ENCODE measurements around the gene HBS1L. TPM values are rescaled to one million over a fixed set of nuclear protein-coding genes. Genes with fewer than 3 reads are reported as not detected.

Gene HBS1L
- total RNA-seq, 1 donor from 2014 or later: 93.4 TPM

DNA sequence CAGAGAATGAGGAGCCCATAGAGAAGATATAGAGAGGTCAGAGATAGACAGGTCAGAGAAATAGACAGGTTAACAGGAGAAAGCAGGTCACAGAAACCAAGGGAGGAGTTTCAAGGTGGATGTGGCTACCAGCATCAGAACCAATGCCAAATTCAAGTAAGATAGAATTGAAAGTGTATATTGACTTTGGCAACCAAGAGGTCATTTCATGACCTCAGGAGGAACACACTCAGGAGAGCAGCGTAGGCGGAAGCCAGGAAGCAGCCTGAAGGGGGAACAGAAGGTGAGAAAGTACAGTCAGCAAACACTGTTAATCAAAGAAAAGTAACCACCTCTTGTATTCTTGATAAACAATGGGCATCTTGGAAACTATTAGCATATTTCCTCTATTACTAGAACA lies 70.8 kb downstream of the HBS1L start:
- Mint-ChIP-seq H3K4me1 (ENCODE audit: low read depth, unreplicated experiment) (no peaks in the 10 kb centered on the region), H3K27me3 (ENCODE audit: unreplicated experiment) (no peaks in the 10 kb centered on the region), H3K9me3 (ENCODE audit: unreplicated experiment) (no peaks in the 10 kb centered on the region), H3K4me3 (ENCODE audit: unreplicated experiment) (no peak overlapping the region), H3K36me3 (ENCODE audit: unreplicated experiment) (no peaks in the 10 kb centered on the region), H3K27ac (ENCODE audit: unreplicated experiment) (no peak overlapping the region)
- TF ChIP-seq, protein P1, sequence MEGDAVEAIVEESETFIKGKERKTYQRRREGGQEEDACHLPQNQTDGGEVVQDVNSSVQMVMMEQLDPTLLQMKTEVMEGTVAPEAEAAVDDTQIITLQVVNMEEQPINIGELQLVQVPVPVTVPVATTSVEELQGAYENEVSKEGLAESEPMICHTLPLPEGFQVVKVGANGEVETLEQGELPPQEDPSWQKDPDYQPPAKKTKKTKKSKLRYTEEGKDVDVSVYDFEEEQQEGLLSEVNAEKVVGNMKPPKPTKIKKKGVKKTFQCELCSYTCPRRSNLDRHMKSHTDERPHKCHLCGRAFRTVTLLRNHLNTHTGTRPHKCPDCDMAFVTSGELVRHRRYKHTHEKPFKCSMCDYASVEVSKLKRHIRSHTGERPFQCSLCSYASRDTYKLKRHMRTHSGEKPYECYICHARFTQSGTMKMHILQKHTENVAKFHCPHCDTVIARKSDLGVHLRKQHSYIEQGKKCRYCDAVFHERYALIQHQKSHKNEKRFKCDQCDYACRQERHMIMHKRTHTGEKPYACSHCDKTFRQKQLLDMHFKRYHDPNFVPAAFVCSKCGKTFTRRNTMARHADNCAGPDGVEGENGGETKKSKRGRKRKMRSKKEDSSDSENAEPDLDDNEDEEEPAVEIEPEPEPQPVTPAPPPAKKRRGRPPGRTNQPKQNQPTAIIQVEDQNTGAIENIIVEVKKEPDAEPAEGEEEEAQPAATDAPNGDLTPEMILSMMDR (IDR thresholded peaks at IDR 0.05; ENCODE audit: partially characterized antibody, unreplicated experiment): no peak
- no peak for DNase-seq

DNA sequence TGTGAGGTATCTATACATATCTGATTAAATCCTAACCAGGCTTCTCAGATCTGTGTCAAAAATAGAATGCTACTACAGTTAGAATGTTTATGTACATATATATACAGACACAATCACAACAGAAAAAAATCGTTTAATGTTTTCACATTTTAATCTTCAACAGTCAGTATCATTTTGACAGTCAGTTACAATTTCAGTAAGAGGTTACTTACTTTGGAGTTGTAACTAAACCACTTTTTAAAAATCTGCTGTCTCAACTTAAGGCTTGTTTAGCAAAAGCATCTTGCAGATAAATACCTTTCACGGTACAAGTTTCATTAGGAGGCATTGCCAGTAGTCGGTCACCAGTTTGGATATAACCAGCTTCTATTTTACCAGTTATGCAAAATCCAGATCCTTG lies 72.5 kb downstream of the HBS1L start:
- TF ChIP-seq, protein P1 (IDR thresholded peaks at IDR 0.05; ENCODE audit: partially characterized antibody, unreplicated experiment): no peak
- H3K27me3 Mint-ChIP-seq (ENCODE audit: unreplicated experiment): no peaks in the 10 kb centered on the region
- H3K4me3 Mint-ChIP-seq (ENCODE audit: unreplicated experiment): no peak overlapping the region

DNA sequence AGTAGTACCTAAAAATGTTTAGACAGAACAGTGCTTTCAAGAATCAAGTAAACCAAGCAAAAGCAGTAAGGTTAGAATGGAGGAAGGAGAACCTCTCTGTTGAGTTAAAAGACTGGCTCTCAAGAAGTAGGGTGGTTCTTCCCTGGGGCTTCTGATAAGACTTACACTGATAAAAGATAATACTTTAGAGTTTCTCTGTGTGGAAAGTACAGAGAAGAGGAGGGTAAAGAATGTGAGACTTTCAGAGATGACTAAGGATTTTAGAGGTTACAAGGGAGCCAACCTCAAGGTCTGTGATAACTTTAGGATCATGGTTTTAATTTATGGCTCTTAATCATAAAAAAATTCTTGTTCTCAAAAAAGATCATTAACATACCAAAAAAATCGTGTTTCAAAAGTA lies 73.8 kb downstream of the HBS1L start:
- TF ChIP-seq, protein P1 (IDR thresholded peaks at IDR 0.05; ENCODE audit: partially characterized antibody, unreplicated experiment): no peak
- Mint-ChIP-seq H3K27ac (ENCODE audit: unreplicated experiment) (no peak overlapping the region), H3K9me3 (ENCODE audit: unreplicated experiment) (no peaks in the 10 kb centered on the region), H3K4me1 (ENCODE audit: low read depth, unreplicated experiment) (no peaks in the 10 kb centered on the region), H3K36me3 (ENCODE audit: unreplicated experiment) (no peaks in the 10 kb centered on the region), H3K4me3 (ENCODE audit: unreplicated experiment) (no peak overlapping the region), H3K27me3 (ENCODE audit: unreplicated experiment) (no peaks in the 10 kb centered on the region)
- no peak for DNase-seq

More for the DNA sequence above, 72.5 kb downstream of the HBS1L start:
- Mint-ChIP-seq H3K4me1 (ENCODE audit: low read depth, unreplicated experiment) (no peaks in the 10 kb centered on the region), H3K27ac (ENCODE audit: unreplicated experiment) (no peak overlapping the region), H3K9me3 (ENCODE audit: unreplicated experiment) (no peaks in the 10 kb centered on the region), H3K36me3 (ENCODE audit: unreplicated experiment) (no peaks in the 10 kb centered on the region)
- DNase-seq: no peak

DNA sequence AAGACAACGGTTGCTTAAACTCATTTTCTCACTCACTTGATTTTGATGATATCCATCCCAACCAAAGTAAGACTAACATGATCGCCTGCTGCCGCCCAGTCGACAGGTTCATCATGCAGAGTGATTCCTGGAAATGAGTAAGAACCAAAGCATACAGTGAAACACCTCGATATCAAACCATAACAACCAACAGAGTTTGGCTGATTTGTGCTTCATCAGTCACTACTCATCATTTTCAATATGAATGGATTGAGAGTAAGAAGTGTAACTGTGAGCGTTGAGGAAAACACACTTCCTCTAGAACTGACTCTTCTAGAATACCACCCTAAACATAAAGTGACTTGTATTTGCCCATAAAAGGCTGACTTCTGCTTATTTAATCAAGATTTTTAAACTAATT lies 75.5 kb downstream of the HBS1L start:
- no peak overlapping the region for H3K4me3 Mint-ChIP-seq (ENCODE audit: unreplicated experiment)
- no peak for DNase-seq
- TF ChIP-seq, protein P1 (IDR thresholded peaks at IDR 0.05; ENCODE audit: partially characterized antibody, unreplicated experiment): no peak
- no peaks in the 10 kb centered on the region for H3K4me1 Mint-ChIP-seq (ENCODE audit: low read depth, unreplicated experiment)
- no peak overlapping the region for H3K27ac Mint-ChIP-seq (ENCODE audit: unreplicated experiment)
- H3K27me3 Mint-ChIP-seq (ENCODE audit: unreplicated experiment): no peaks in the 10 kb centered on the region
- H3K9me3 Mint-ChIP-seq (ENCODE audit: unreplicated experiment): no peaks in the 10 kb centered on the region
- no peaks in the 10 kb centered on the region for H3K36me3 Mint-ChIP-seq (ENCODE audit: unreplicated experiment)

DNA sequence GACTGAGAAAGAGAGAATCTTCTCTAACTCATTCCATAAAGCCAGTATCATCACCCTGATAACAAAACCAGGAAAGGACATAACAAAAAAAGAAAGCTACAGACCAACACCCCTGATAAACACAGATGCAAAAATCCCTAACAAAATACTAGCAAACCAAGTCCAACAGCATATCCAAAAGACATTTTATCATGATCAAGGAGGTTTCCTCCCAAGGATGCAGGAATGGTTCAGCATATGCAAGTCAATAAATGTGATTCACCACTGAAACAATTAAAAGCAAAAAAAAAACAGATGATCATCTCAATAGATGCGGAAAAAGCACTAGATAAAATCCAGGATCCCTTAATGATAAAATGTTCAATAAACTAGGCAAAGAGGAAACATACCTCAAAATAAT lies 80.3 kb downstream of the HBS1L start:
- H3K36me3 Mint-ChIP-seq (ENCODE audit: unreplicated experiment): no peaks in the 10 kb centered on the region
- TF ChIP-seq, protein P1 (IDR thresholded peaks at IDR 0.05; ENCODE audit: partially characterized antibody, unreplicated experiment): no peak
- no peaks in the 10 kb centered on the region for H3K9me3 Mint-ChIP-seq (ENCODE audit: unreplicated experiment)
- no peaks in the 10 kb centered on the region for H3K27me3 Mint-ChIP-seq (ENCODE audit: unreplicated experiment)
- no peak overlapping the region for H3K27ac Mint-ChIP-seq (ENCODE audit: unreplicated experiment)
- no peak for DNase-seq
- H3K4me3 Mint-ChIP-seq (ENCODE audit: unreplicated experiment): no peak overlapping the region
- H3K4me1 Mint-ChIP-seq (ENCODE audit: low read depth, unreplicated experiment): no peaks in the 10 kb centered on the region

All from glutamatergic neuron (in vitro differentiated cells).